Epithelial cell of proximal tubule (primary cell): ENCODE results near the gene L1CAM. TPM values are rescaled to one million over a fixed set of nuclear protein-coding genes. Genes with fewer than 3 reads are reported as not detected.

Experiments
- DNase-seq: peaks from one replicate; pipeline ENCODE4 v3.0.0-alpha.2; 2011; ENCODE audit warnings: low read depth
- H3K4me3 ChIP-seq: 2 replicates; pipeline ENCODE4 v1.5.1; 2011; ENCODE audit warnings: low read depth, mild to moderate bottlenecking, low read length
- total RNA-seq: library from RNA; depleted of rRNA; stranded (reverse); fragments of >200 nt; gene quantifications from 2 replicates; pipeline ENCODE4 v1.2.3, GENCODE V29; 2015
- TF ChIP-seq, protein P1 (sequence below): conservative IDR thresholded peaks from 2 replicates; pipeline ENCODE4 v1.5.1; 2012; ENCODE audit warnings: low read depth, mild to moderate bottlenecking, low read length

The L1CAM gene
- total RNA-seq, 1 donor from 2014 or later, result 62.1 TPM

GRCh38 chrX:153917869-153918268, 31.9 kb upstream of the L1CAM start:
- TF ChIP-seq, protein P1, sequence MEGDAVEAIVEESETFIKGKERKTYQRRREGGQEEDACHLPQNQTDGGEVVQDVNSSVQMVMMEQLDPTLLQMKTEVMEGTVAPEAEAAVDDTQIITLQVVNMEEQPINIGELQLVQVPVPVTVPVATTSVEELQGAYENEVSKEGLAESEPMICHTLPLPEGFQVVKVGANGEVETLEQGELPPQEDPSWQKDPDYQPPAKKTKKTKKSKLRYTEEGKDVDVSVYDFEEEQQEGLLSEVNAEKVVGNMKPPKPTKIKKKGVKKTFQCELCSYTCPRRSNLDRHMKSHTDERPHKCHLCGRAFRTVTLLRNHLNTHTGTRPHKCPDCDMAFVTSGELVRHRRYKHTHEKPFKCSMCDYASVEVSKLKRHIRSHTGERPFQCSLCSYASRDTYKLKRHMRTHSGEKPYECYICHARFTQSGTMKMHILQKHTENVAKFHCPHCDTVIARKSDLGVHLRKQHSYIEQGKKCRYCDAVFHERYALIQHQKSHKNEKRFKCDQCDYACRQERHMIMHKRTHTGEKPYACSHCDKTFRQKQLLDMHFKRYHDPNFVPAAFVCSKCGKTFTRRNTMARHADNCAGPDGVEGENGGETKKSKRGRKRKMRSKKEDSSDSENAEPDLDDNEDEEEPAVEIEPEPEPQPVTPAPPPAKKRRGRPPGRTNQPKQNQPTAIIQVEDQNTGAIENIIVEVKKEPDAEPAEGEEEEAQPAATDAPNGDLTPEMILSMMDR, result no peak
- no peak overlapping the region for H3K4me3 ChIP-seq
- DNase-seq, result no peak

DNA sequence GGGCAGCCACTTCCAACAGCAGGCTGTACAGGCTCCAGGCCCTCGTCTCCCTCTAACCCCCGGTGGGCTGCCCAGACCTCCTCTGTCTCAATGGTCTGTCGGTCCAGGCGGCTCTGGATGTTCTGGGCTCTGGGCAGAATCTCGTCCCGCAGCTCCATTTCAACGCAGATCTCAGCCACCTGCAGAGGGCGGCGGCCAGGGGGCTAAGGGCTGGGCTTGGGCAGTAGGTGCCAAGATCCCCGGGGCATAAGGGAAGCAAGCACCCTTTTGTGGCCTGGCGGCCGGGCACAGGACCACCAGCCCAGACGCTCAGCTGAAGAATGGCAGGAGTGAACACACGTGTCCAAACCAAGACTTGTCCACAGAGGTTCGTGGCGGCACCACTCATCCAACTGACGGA, 27.7 kb upstream of the L1CAM start:
- no peak for DNase-seq
- TF ChIP-seq, protein P1, result no peak
- H3K4me3 ChIP-seq, result no peak overlapping the region

- H3K4me3 ChIP-seq, result no peak overlapping the region
- DNase-seq, result no peak
- TF ChIP-seq, protein P1, result no peak
Measured at GRCh38 chrX:153913211-153913610, 27.2 kb upstream of the L1CAM start.

- DNase-seq, result no peak
- TF ChIP-seq, protein P1, result no peak
- no peak overlapping the region for H3K4me3 ChIP-seq
Measured at GRCh38 chrX:153911798-153912197, 25.8 kb upstream of the L1CAM start.

DNA sequence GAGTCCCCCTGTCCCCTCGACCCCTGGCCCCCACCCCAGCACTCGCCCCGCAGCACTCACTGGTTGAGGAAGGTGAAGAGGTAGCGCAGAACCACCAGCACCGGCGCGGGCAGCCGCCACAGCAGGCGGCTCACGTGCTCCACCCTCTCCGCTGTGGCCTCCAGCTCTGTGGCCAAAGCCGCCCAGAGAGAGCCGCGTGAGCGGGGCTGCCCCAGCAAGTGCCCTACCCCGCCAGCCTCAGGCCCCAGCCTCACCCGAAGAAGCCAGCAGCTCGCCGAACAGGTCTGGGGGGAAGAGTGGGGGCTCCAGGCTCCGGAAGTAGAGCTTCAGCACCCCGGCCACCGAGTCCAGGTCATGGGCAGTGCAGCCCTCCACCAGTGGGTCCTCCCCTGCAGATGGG, 24.5 kb upstream of the L1CAM start:
- DNase-seq, result no peak

GRCh38 chrX:153909980-153910360, 24.0 kb upstream of the L1CAM start:
- no peak for DNase-seq
- H3K4me3 ChIP-seq, result no peak overlapping the region
- TF ChIP-seq, protein P1, result no peak

More for the DNA sequence above, 24.5 kb upstream of the L1CAM start:
- TF ChIP-seq, protein P1, result no peak
- no peak overlapping the region for H3K4me3 ChIP-seq
